CD4-positive, alpha-beta T cell treated with Interleukin-6 for 4 hours (primary cell): ENCODE results near the gene SYCP3.
"Not testable (repeated sequence)": the region's sequence is repeated elsewhere in the genome, so short reads cannot be mapped to it uniquely, and the experiment has no call there.

Experiments used
- DNase-seq: peaks from one replicate; pipeline ENCODE4 v3.0.0-alpha.2; 2020; ENCODE audit warnings: mixed read lengths

The SYCP3 gene

DNA sequence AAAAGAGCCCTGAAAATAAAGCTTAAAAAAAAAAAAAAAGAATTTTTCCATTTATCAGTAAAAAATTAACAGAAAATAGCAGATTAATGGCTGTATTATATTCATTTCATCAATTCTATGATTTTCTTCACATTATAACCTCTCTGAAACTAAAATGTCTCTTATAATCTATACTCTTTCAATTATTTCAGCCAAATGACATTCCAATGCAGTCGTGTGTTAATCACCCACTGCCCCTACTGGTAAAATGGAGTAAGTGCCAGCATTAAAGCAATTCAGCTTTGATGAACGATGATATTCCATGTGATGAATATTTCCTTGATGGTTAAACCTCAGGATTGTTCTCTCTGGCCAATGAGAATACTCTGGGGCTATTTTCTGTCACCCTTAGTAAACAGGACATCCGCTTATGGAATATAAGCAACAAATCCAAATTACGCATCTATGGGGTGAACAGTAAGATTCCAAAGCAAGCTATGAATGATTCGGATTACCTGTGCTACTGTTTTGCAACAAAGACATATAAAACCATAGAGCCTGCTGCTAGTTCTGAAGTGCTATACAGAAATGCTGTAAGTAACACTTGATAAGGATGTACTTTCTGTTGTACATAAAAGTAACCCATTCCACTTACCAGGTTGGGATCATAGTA lies 20.3 kb upstream of the SYCP3 start:
- peak; percentile 20 for DNase-seq

GRCh38 chr12:101750152-101750551 lies 10.9 kb upstream of the SYCP3 start:
- no peak for DNase-seq

GRCh38 chr12:101749657-101750056 lies 10.4 kb upstream of the SYCP3 start:
- DNase-seq: no peak

DNA sequence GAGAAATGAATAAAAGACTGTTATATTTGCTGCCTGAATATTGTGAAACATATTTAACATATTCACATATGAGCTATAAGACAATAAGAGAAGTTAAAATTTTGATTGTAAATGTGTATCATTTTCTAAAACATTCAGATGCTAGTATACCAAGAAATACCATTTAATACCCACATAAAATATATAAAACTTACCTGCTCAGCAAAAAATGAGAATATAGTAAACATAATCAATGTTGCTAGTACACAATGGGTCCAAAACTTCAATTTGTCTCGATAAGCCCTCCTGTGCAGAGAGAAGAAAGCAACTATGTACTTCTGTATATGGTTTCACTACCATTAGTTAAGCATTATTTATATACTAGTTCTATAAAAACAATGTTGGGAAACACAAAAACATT lies 9.6 kb upstream of the SYCP3 start:
- no peak for DNase-seq

GRCh38 chr12:101747697-101748096 lies 8.4 kb upstream of the SYCP3 start:
- DNase-seq: no peak

DNA sequence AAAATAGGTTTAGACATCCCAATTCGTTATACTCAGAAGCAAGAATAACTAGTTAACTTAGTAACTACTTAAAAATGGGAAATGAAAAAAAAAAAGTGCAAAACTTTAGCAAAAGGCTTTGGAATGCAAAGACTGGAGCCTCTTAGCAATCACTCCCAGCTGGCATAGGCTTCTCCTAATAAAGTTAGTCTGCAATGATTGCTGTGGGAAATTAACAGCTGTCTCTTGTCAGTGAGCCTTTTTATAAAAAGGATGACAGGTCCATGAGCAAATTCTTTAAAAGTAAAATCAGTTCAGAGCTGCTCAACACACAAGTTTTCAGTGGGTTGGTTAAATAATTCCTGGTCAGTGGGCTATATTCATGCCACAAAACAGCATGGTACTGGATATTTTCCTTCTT lies 7.4 kb upstream of the SYCP3 start:
- no peak for DNase-seq

GRCh38 chr12:101746196-101746595 lies 6.9 kb upstream of the SYCP3 start:
- no peak for DNase-seq

DNA sequence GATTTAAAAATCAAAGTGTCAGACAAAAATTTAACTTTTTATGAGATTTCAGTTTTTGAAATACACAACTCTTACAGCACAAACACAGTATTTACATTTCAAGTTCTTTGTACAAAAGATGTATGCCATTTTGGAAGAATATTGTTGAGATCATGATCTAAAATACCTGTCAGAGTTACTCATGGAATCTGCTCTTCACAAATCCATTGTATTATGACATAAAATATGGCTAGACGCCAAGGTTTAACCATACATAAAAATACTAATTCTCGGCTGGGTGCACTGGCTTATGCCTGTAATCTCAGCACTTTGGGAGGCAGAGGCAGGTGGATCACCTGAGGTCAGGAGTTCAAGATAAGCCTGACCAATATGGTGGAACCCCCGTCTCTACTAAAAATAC lies 6.2 kb upstream of the SYCP3 start:
- no peak for DNase-seq

DNA sequence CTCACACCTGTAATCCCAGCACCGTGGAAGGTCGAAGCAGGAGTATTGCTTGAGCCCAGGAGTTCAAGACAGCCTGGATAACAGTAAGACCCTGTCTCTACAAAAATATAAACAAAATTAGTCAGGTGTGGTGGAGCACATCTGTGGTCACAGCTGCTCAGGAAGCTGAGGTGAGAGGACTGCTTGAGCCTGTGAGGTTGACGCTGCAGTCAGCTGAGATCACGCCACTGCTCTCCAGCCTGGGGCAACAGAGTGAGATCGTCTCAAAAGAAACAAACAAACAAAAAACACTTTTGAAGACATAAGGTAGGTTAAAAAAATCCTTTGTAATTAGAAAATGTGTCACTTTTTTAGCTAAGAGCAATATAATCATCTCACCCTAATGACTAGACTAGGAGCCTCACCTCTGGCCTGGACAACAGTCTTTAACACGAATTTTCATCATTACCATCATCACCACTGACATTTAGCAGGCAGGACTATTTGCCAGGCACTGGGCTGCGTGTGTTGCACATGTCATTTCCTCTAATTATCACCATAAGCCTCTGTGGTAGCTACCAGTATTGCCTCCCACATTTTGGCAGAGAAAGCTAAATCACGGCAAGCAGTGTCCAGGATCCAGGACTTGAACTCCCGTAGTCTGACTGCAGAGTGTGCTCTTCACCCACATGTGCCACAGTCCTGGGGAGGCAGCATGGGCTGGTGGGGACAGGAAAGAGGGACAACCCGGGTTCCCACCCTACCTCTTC lies 4.6 kb upstream of the SYCP3 start:
- DNase-seq: no peak

DNA sequence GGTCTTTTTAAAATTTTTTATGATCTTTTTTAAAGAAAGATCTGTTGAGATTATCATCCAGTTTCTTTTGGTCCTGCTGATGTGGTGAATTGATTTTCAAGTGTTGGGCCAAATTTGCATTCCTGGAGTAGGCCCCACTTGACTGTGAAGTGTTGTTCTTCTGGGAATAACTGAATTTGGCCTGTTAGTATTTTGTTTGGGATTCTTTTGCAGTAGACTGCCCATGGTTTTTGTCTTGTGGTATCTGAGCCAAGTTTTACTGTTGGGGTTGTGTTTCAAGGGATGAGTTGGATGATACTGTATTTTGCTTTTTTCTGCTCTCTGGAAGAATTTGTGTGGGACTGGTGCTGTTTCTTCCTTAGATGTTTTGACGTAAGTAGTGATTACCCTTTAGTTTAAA lies 4.0 kb upstream of the SYCP3 start:
- no peak for DNase-seq

DNA sequence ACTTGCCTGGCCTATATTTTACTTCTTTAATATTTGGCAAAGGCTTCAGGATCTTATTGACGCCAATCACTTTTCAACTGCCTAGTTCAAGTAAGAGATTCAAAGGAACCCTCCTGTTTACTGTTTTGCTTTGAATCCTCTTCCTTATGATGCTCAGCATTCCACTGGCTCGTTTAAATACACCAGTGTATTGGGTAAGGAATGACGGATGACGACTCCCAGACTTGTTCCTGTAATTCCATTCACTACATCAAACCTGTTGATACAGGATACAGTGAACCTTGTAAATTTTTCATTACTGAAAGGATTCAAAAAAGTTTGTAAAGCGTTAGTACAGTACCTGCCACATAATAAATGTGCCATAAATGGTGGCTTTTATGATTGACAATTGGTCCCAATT lies 1.7 kb upstream of the SYCP3 start:
- DNase-seq: no peak

DNA sequence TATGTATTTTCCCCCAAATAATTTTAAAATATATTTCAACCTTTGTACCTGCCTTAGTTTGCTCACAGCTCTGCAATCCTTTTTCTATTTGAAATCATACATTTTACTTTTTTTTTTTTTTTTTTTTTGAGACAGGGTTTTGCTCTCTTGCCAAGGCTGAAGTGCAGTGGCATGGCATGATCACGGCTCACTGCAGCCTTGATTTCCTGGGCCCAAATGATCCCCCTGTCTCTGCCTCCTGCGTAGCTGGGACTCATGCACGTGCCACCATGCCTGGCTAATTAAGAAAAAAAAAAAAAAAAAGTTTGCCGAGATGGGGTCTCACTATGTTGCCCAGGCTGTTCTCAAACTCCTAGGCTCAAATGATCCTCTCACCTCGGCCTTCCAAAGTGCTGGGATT lies 1.3 kb upstream of the SYCP3 start:
- no peak for DNase-seq

GRCh38 chr12:101737476-101737875 lies 1.8 kb downstream of the SYCP3 start:
- no peak for DNase-seq

GRCh38 chr12:101734482-101734881 lies 4.8 kb downstream of the SYCP3 start:
- not testable (repeated sequence) for DNase-seq

GRCh38 chr12:101733166-101733565 lies 6.1 kb downstream of the SYCP3 start:
- DNase-seq: no peak

- no peak for DNase-seq
Observed at GRCh38 chr12:101732318-101732717, 6.9 kb downstream of the SYCP3 start.

- no peak for DNase-seq
Observed at GRCh38 chr12:101729842-101730241, 9.4 kb downstream of the SYCP3 start.

DNA sequence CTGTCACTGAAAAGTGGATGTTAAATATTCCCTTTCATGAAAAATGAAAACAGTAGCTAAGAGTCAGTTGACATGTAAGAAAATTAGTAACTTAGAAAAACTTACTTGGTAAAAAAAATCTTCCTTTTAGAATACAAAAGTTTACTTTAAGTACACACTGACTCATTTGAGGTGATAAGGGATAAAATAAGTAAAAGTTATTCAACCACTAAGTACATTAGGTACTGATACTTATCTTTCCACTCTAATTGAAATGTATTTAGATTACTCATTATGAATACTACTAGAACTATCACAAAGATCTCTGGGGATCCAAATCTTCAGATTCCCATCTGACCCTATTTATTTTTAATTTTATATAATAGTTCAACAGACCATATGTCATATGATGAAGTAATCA lies 12.2 kb downstream of the SYCP3 start:
- DNase-seq: no peak

- no peak for DNase-seq
Observed at GRCh38 chr12:101722392-101722791, 16.9 kb downstream of the SYCP3 start.

- no peak for DNase-seq
Observed at GRCh38 chr12:101720118-101720517, 19.1 kb downstream of the SYCP3 start.

DNA sequence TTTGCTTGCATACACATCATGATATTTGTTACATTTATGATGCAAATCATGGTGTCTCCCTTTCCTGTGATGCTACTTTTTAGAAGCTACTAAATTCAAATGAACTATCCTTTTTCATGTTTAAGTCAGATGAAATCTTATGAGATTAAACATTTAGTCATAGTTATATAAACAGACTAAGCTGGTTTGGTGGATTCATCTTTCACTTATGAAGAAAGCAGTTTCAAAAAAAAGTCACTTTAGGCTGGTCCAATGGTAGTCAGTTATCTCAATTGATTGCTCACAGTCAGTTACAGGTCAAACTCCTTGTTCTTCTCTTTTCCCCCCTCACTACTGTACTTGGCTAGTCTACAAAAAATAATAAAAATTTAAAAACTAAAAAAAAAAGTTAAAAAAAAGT lies 19.7 kb downstream of the SYCP3 start:
- DNase-seq: no peak

DNA sequence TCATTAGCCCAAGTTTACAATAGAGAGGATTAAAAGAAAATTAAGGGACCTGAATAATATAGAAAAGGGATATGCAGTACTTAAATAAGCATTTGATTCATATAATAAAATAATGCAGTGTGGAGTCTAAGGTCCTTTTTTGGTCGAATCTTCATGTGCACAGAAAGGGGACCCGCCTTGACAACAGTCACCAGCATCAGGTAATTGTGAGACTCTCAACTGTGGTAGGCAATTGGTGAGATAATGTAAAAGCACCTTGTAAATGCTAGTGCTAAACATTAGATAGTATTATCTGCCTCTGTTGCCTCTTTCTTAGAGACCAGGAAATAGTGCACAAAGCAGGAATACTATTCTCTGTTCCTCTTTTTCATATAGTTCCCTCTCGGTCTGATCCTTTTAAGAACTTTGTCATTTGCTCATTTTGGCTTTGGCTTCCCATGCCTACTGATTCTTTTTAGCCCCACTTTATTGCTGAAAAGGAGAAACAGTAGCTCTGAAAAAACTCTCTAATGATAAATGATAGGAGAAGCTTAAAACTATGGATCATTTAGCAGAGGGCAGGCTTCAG lies 24.3 kb downstream of the SYCP3 start:
- no peak for DNase-seq

- no peak for DNase-seq
Observed at GRCh38 chr12:101713930-101714329, 25.3 kb downstream of the SYCP3 start.

GRCh38 chr12:101713059-101713682 lies 26.1 kb downstream of the SYCP3 start:
- DNase-seq: no peak
